Endothelial cell (in vitro differentiated cells): ENCODE measurements around the gene ZNF223. TPM values are rescaled to one million over a fixed set of nuclear protein-coding genes. Genes with fewer than 3 reads are reported as not detected.

Experiments used
- DNase-seq: peaks from one replicate; pipeline ENCODE4 v3.0.0; 2021; ENCODE audit warnings: low spot score
- H3K27ac Mint-ChIP-seq: one replicate; pipeline ENCODE4 v1.8.0; 2021; ENCODE audit warnings: mixed read lengths, inconsistent platforms; ENCODE audit not compliant: unreplicated experiment
- H3K27me3 Mint-ChIP-seq: one replicate; pipeline ENCODE4 v1.8.0; 2021; ENCODE audit warnings: mild to moderate bottlenecking, moderate library complexity, mixed read lengths, inconsistent platforms; ENCODE audit not compliant: unreplicated experiment
- H3K36me3 Mint-ChIP-seq: one replicate; pipeline ENCODE4 v1.8.0; 2021; ENCODE audit warnings: mild to moderate bottlenecking, low read depth, mixed read lengths, inconsistent platforms; ENCODE audit not compliant: unreplicated experiment
- H3K4me1 Mint-ChIP-seq: one replicate; pipeline ENCODE4 v1.8.0; 2021; ENCODE audit warnings: mild to moderate bottlenecking, mixed read lengths, inconsistent platforms; ENCODE audit not compliant: unreplicated experiment
- H3K4me3 Mint-ChIP-seq: one replicate; pipeline ENCODE4 v1.8.0; 2021; ENCODE audit warnings: mild to moderate bottlenecking, mixed read lengths, inconsistent platforms; ENCODE audit not compliant: unreplicated experiment
- H3K9me3 Mint-ChIP-seq: one replicate; pipeline ENCODE4 v1.8.0; 2021; ENCODE audit warnings: mixed read lengths, inconsistent platforms; ENCODE audit not compliant: unreplicated experiment
- total RNA-seq: library from RNA; stranded (reverse); fragmentation: NEBNext Ultra II Directional; extraction: Animal tissue kit (Norgen Biotek cat#: 25700); gene quantifications from one replicate; pipeline ENCODE4 v1.2.1, GENCODE V29; 2021; ENCODE audit not compliant: unreplicated experiment
- TF ChIP-seq, protein P1 (sequence below): fragments of 200-600 bp; sonication (generic); IDR thresholded peaks from one replicate; pipeline ENCODE4 v1.5.0; 2021; ENCODE audit warnings: antibody characterized with exemption; ENCODE audit not compliant: unreplicated experiment

Gene ZNF223
- total RNA-seq, 1 donor from 2014 or later: 10.9 TPM

DNA sequence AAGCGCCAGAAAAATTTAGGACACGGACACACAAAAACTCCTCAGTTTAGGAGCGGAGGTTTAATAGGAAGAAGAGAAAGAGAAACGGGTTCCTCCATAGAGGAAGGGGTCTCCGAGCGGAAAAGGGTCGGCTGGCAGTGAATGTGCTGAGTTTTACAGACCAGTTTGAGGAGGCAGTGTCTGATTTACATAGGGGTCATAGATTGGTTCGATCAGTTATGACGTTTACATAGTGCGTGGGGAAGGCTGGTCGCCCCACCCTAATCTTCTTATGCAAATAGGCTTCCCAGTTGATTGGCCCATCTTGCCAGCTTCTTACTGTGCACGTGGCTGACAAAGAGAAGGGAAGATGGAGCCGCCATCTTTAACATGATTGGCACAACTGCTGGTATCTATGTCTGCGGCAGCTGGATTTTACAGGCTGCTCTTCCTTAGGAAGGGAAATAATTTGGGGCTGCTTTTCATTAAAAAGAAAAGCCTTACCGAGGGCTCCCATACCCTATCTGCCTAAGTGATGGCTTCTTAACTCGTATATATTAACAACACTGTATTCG, 60.2 kb downstream of the ZNF223 start:
- H3K9me3 Mint-ChIP-seq: peaks cover 12% of the 10 kb centered on the region
- TF ChIP-seq, protein P1, sequence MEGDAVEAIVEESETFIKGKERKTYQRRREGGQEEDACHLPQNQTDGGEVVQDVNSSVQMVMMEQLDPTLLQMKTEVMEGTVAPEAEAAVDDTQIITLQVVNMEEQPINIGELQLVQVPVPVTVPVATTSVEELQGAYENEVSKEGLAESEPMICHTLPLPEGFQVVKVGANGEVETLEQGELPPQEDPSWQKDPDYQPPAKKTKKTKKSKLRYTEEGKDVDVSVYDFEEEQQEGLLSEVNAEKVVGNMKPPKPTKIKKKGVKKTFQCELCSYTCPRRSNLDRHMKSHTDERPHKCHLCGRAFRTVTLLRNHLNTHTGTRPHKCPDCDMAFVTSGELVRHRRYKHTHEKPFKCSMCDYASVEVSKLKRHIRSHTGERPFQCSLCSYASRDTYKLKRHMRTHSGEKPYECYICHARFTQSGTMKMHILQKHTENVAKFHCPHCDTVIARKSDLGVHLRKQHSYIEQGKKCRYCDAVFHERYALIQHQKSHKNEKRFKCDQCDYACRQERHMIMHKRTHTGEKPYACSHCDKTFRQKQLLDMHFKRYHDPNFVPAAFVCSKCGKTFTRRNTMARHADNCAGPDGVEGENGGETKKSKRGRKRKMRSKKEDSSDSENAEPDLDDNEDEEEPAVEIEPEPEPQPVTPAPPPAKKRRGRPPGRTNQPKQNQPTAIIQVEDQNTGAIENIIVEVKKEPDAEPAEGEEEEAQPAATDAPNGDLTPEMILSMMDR: no peak
- peak overlapping the region; percentile 98 for H3K4me3 Mint-ChIP-seq
- DNase-seq: peak; percentile 51
- peaks cover 28% of the 10 kb centered on the region for H3K36me3 Mint-ChIP-seq
- H3K4me1 Mint-ChIP-seq: peaks cover 10% of the 10 kb centered on the region
- peak overlapping the region; percentile 96 for H3K27ac Mint-ChIP-seq
- peaks cover 1% of the 10 kb centered on the region for H3K27me3 Mint-ChIP-seq

DNA sequence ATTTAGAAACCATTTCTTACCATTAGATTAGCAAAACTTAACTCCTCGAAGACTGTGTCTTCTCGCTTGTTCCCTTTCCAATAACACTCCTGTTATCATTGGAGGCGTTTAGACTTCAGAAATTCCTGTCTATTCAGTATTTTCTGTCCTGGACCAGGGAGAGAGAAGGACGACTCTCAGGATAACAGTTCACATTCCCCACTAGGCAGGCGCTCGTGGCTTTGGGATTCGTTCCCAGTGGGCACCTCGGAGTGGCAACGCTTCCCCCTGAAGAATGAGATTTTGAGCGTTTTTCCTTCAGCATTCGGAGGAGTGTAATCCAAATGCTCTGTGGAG, 60.9 kb downstream of the ZNF223 start:
- Mint-ChIP-seq H3K4me3 (peak overlapping the region; percentile 98), H3K36me3 (peaks cover 20% of the 10 kb centered on the region), H3K4me1 (peaks cover 10% of the 10 kb centered on the region), H3K9me3 (peaks cover 5% of the 10 kb centered on the region), H3K27me3 (peaks cover 1% of the 10 kb centered on the region), H3K27ac (peak overlapping the region; percentile 72)
- no peak for DNase-seq
- TF ChIP-seq, protein P1: no peak

DNA sequence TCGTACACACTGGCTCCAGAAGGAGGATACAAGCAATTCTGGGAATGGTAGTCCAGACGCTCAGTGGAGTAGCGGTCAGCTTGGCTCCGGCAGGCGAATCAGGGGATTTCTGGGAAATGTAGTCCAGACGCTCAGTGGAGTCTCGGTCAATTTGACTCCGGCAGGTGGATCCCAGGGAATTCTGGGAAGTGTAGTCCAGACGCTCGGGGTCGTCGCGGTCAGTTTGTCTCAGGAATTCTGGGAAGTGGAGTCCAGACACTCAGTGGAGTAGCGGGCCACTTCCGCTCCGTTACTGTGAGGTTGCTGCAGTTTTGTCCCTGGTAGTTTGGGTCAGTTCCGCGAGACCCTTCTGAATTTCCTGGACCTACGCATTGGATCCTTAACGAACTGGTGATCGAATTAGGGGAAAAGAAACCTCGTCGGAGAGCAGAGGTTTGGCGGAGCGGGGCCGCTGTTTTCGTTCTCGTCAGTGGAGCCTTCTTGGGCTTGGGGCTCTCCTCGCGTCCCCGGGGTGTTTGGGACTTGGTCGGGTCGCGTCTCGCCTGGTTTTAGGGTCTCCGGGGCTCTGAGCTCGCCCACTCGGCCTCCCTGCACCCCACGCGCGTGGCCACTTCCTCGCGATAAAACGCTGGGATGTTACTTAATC, 61.4 kb downstream of the ZNF223 start, which contains the start of gene ZNF225:
TSS of gene ZNF225 (plus strand) at position 262 of the 646 bp plus-strand sequence. CDS start 2,429 bp downstream, outside the sequence.
- peak within 1 kb of the TSS; percentile 98 for H3K4me3 Mint-ChIP-seq
- H3K4me1 Mint-ChIP-seq: peaks cover 10% of the 10 kb centered on the region
- peak; percentile 88 for DNase-seq
- peaks cover 18% of the 10 kb centered on the region for H3K36me3 Mint-ChIP-seq
- H3K27me3 Mint-ChIP-seq: peaks cover 1% of the 10 kb centered on the region
- TF ChIP-seq, protein P1: no peak
- H3K9me3 Mint-ChIP-seq: no peaks in the 10 kb centered on the region
- peak within 1 kb of the TSS; percentile 72 for H3K27ac Mint-ChIP-seq

DNA sequence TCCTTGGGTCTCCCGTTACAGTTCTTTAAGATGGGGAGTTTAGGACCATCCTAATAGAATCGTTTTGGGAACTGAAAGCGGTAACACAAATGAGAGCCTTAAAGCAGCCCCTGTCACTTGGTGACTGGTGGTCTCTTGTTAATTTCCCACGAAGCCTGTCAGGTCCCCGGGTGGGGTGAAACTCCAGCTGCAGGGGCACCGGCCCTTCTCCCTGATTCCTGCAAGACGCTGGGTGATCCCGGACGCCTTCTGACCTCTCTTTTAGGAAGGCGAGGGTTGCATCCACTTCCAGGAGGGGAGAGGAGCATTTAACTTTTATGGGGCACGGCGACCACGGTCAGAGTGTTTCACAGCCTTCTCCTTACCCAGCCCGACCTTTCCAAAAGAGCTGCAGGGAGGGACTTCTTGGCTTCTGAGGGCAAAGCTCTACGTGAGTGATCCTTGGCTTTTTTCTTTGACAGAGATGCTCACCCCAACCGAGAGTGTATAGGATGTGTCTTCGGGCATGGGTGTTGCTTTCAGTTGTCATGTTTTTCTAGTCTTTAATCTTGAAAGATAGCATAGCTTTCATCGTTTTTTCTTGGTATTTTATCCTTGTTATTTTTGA, 62.1 kb downstream of the ZNF223 start:
- Mint-ChIP-seq H3K27me3 (peaks cover 1% of the 10 kb centered on the region), H3K27ac (peak overlapping the region; percentile 64), H3K4me3 (peak overlapping the region; percentile 98), H3K4me1 (peaks cover 10% of the 10 kb centered on the region), H3K36me3 (peaks cover 19% of the 10 kb centered on the region), H3K9me3 (no peaks in the 10 kb centered on the region)
- TF ChIP-seq, protein P1: no peak
- peak; percentile 13 for DNase-seq

Other genes starting within 250 kb of the ZNF223 start
- not detected for gene LYPD5, start 249.6 kb upstream of the ZNF223 start, total RNA-seq
- 9.3 TPM for gene ZNF283, start 224.7 kb upstream of the ZNF223 start, total RNA-seq
- 3.7 TPM for gene ZNF404, start 168.1 kb upstream of the ZNF223 start, total RNA-seq
- gene ZNF45, start 116.8 kb upstream of the ZNF223 start, total RNA-seq: 19.4 TPM
- 7.3 TPM for gene ZNF221, start 100.8 kb upstream of the ZNF223 start, total RNA-seq
- 10.9 TPM for gene ZNF155, start 67.8 kb upstream of the ZNF223 start, total RNA-seq
- 5.6 TPM for gene ZNF230, start 49.1 kb upstream of the ZNF223 start, total RNA-seq
- 6.5 TPM for gene ZNF222, start 26.7 kb upstream of the ZNF223 start, total RNA-seq
- gene ZNF284, start 20.1 kb downstream of the ZNF223 start, total RNA-seq: 4.0 TPM
- gene ZNF224, start 42.3 kb downstream of the ZNF223 start, total RNA-seq: 36.0 TPM
- 7.1 TPM for gene ZNF225, start 61.4 kb downstream of the ZNF223 start, total RNA-seq
- 17.8 TPM for gene ZNF234, start 89.5 kb downstream of the ZNF223 start, total RNA-seq
- gene ZNF226, start 113.1 kb downstream of the ZNF223 start, total RNA-seq: 23.2 TPM
- gene ZNF227, start 160.5 kb downstream of the ZNF223 start, total RNA-seq: 29.3 TPM
- 5.5 TPM for gene ZNF233, start 207.8 kb downstream of the ZNF223 start, total RNA-seq